ENCODE measurements around the gene SLC6A13.

Gene SLC6A13

DNA sequence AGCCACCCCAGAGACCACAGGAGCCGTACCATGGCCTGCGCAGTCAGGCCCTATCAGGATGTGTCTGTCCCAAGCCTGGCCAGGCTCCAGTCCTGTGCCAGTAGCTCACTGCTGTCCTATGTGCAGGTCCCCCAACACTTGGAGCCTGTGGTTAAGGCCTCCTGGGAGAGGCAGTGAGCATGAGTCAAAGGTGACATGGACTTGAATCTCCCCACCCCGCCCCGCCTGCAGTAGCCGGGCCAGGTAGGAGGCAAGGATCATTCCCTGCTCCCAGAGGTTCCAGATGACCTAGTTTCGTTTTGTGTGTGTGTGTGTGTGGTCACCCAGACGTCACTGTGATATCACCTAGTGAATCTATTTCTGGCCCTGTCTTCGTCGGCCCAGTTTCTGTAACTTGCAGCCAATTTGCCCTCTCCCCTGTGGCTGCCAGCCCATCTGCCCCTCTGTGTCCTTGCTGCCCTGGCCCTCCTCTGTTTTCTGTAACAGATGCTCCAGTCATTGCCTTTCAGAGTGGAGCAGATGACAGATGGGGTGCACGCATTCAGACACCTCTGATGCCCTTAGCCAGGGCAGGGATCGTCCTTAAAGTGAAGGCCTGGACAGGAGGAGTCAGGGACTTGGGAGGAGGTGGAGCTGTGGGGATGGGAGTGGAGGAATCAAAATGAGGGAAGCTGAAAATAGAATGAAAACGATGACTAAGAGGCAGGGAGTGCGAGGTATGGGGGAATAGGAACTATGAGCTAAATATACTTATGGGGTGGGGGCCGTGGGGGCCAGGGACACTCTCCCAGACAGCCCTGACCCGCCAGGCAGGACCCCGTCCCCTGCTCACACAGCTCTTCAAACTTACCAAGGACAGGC lies 86.1 kb downstream of the SLC6A13 start:
- DNase-seq, result no peak

GRCh38 chr12:175759-176158 lies 86.9 kb downstream of the SLC6A13 start:
- DNase-seq, result no peak

DNA sequence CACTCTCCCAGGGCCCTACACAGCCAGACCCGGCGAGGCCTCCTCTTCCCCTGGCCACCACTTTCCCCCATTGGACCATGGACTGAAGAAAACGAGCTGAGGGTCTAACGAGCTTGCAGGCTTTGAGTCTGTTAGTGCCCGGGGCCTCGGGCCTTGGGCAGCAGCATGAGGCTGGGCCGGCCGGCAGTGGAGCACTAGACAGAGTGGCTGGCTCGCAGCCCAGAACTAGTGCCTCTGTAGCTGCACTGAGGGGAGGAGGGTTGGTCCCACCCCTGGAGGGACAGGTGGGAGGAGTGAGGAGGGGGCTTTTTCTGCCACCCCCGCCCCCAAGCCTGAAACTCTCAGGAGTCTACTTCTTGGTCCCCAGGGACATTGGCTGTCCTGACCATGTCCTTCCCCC lies 87.4 kb downstream of the SLC6A13 start:
- DNase-seq, result no peak

DNA sequence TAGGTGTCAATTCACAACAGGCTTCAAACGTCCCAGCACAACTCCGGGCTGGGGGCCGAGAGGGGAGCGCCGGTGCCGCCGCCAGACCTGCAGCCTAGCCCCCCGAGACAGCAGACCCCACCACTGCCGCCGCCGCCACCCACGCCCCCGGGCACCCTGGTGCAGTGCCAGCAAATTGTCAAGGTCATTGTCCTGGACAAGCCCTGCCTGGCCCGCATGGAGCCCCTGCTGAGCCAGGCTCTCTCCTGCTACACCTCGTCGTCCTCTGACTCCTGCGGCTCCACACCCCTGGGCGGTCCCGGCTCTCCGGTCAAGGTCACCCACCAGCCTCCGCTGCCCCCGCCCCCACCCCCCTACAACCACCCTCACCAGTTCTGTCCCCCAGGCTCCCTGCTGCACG lies 88.0 kb downstream of the SLC6A13 start:
- no peak for DNase-seq

DNA sequence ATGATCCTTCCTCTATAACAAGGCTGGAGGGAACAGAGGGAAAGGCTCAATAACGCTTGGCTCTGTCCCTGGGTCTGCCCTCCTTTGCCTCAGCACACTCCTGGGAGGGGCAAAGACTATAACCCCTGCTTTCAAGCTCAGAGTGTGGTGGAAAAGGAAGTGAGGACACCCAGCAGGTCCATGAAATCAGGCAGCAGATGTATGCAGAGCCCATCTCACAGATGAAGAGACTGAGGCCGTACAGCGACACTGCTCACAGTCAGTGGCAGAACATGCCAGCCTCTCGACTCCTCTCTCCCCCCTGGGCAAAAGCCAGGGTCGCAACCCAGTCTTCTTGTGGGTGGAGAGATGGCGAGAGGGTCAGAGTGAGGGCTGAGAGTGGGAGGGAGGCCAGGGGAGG lies 88.5 kb downstream of the SLC6A13 start:
- no peak for DNase-seq

DNA sequence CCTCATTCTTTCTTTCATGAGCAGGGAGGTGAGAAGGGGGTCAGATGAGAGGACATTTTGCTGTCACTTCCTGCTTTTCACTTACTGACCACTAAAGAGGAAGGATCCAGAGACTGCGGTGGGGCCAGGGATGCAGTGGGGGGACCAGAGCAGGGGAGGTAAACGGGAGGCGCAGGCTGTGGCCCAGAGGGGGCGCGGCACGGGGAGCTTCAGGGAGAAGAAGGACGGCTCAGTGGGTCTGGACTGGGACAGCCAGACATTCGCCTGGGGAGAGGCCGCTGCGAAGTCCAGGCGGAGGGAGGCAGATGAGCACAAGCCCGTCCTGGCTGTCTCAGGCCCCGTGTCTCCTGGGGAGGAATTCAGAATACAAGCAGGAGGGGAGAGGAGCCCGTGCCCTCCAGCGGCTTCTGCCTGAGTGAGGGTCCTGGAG lies 89.9 kb downstream of the SLC6A13 start:
- no peak for DNase-seq

GRCh38 chr12:171743-172676 lies 90.6 kb downstream of the SLC6A13 start:
- DNase-seq, result no peak

- DNase-seq, result no peak
Measured at GRCh38 chr12:171276-171675, 91.4 kb downstream of the SLC6A13 start.
